ENCODE data around the gene VPS13A.

The VPS13A gene

DNA sequence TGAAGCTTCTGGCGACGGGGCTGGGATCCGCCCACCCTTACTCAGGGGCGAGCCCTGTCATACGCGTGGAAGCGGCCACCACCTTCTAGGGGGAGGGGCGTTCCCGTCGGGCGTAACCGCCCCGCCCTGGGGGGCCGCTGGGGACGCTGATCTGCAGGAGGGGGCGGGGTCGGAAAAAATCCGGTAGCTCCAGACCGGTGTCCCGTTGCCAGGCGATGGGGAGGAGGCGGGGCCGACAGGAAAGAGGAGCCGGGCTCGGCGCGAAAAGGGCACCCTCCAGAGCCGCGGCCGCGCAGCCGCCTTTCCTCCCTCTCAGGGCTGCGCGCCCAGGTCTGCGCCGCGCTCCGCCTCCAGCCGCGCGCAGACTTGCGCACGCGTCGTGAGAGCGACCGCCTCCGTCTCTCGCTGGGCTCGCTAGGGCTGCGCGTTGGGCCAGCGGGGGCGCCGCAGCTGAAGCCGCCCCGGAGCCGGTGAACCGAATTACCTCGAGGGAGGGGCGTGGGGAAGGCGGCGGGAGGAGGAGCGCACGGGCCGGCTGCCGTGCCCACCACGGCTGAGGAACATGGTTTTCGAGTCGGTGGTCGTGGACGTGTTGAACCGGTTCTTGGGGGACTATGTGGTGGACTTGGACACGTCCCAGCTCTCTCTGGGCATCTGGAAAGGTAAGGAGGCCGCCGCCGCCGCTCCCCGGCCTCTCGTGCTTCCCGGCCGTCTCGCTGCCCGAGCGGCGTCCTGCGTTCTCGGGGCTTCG, at the start of gene VPS13A:
TSS of gene VPS13A (plus strand) at position 392 of the 751 bp plus-strand sequence. CDS start at position 563, 171 bp downstream.
- peak; percentile 79 to 85 for DNase-seq (ENCODE audit: low read depth in 2 of 2)

DNA sequence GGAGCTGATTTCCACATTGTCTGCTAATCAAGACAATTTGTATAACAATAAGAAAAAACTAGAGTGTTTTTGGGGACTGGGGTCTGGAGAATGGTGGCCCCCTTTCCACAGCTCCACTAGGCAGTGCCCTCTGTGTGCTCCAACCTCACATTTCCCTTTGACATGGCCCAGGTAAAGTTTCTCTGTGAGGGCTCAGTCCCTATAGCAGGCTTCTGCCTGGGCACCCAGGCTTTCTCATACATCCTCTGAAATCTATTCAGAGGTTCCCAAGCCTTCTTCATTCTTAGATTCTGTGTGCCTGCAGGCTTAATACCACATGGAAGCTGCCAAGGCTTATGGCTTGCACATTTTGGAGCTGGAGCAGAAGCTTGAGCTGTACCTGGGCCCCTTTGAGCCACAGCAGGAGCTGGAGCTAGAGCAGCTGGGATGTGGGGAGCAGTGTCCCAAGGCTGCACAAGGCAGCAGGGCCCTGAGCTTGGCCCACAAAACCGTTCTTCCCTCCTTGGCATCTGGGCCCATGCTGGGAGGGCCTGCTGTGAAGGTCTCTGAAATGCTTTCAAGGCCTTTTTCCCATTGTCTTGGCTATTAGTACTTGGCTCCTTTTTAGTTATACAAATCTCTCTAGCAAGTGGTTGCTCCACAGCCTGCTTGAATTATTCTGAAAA, 49.1 kb upstream of the VPS13A start:
- no peak for DNase-seq (ENCODE audit: low read depth in 2 of 2)

DNA sequence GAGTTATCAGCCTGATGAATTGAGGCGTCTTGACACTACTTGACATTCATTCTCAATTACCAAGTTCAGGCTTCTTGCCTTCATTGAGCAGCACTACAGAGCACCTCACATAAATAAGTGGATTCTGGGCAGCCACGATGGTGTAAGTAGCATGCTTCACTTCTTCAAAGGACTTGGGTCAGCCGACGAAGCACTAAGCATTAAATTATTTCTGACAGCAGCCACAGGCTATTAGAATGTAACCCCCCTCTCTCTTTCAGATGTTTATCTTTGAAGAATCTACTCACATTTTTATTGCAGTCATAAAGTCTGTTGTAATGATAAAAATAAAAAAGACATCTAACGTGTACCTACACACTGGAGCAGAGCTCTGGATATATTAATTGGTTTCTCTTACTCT, 45.9 kb upstream of the VPS13A start:
- DNase-seq (ENCODE audit: low read depth in 2 of 2): no peak

DNA sequence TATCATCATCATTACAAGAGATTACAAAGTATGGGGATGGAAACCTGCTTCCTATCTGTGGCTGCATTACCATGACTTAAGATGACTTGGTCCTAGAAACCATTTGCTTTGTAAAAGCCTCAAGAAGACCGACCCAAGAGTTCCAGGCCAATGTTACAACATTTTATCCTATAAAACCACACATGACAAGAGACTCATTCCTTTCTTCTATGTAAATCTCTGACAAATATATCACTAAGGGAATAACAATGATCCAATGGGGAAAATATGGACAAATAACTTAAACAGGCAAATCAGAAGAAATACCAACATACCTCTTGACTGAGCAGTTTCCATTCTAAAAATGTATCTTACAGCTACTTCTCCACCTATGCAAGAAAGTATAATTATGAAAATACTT, 44.3 kb upstream of the VPS13A start:
- DNase-seq (ENCODE audit: low read depth in 2 of 2): no peak

DNA sequence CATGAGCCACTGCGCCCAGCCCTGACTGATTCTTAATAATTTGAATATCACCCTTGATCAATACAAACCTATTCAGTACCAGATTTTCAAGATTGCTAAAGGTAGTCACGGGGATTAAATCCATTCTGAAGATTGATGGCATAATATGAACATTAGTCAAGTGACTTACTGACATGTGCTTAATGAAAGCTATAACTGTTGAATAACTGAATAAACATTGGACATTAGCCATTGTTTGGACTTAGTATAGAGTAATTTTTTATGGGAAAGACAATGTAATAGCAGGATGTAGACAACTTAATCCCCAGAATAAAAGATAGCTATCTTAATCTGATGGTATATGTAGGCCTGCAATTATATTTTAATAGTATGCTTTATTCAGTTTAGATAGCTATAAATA, 35.0 kb upstream of the VPS13A start:
- DNase-seq (ENCODE audit: low read depth in 2 of 2): no peak

DNA sequence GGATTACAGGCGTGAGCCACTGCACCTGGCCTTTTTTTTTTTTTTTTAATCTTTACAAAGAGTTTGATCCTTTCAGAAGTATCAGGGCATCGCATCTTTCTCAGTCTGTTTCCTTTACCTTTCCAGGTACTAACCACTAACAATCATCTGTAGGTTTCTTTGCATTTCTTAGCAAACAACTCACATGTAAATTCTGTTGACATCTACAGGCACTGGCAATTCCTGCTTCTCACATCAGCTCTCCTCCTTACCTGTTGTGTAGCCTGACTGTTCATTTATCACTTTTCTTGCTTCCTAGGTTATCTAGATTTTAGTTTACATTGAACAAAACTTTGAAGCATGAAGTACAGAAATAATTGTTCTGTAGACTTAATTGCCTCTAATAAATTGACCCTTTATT, 27.5 kb upstream of the VPS13A start:
- DNase-seq (ENCODE audit: low read depth in 2 of 2): no peak

DNA sequence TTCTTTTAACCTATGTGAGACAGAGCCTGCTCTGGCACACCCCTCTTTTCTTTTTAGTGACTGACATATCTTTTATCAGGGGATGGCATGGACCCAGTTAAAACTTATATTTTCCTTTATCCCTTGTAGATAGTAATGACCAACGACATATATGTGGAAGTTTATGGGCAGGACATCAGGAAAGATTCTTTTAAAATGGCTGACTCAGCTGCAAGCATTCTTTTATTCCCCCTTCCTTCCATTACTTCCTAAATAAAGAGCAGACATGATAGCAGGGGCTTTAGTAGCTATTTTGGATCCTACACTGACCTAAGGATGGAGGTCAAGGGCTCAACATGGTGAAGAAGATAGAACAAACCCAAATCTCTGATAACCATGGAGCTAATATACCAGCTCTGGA, 25.0 kb upstream of the VPS13A start:
- no peak for DNase-seq (ENCODE audit: low read depth in 2 of 2)

DNA sequence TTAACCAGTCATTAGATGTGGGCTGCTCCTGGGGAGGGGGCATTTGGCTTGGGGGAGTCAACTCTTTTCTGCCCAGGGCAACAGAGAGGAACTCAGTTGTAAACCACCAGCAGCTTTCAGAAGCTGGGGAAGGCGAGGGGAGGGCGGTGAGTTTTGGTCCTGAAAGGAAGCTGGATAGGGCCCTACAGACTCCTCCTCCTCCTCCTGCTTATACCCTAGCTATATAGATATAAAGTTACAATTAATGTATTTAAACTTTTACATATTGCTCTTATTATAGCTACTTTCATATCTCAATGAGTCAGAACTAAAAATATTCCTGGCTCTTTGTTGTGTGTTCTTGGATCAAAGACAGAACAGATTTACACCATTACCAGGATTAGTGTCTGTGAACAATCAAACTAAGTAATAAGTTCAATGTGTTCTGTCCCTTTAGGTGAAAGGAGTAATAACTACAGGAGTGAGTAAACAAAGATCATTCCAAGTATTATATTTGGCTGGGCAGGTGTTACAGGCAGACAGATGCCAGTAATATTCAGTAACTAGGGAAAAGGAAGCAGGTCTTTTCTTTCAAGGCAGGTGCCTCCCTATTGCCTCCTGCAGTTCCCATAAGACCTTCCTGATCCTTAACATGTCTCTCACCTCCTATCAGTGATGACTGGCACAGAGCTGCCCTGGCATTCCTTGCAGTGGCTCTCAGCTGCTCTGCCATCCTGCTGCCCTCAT, 20.5 kb upstream of the VPS13A start:
- DNase-seq (ENCODE audit: low read depth in 2 of 2): no peak

DNA sequence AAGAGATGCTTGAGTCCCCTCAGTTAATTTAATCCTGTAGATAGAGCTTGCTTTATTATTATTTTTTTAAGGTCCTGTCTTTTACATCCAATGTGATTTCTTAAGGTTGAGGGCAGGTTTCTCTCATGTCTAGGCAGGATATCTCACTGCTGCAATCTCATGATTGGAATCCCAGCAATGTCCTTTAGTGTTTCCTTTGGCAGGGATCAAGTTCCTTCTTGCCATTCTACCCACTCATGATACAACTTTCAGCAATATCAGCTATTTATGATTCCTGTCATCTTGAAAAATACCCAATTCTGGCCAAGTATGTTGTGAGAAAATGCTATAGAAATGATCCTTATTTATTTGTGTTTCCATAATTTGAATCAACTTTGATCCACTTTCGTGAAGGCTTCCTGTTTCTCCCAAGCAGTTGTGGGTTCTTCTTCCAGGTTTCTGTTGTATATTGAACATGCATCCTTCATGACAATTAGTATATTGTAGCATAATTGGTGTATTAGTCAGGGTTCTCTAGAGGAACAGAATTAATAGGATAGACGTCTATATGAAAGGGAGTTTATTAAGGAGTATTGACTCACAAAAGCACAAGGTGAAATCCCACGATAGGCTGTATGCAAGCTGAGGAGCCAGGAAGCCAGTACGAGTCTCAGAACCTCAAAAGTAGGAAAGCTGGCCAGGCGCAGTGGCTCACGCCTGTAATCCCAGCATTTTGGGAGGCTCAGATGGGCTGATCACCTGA, 18.4 kb upstream of the VPS13A start:
- no peak for DNase-seq (ENCODE audit: low read depth in 2 of 2)

DNA sequence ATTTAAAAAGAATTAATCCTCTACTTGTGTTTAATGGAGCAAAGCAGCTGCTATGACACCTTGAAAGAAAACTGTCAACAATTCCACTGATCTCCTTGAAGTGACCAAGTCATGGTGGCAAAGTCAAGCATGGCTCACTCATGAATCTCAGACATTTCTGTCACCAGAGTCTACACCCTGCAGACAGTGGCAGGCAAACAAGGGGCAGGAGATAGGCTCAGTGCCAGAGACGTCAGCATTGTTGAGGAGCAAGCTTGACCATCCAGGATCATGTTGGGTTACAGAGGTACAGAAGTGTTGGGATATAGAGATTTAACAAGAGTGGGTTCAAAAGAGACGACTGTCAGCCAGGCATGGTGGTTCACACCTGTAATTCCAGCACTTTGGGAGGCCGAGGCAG, 16.1 kb upstream of the VPS13A start:
- DNase-seq (ENCODE audit: low read depth in 2 of 2): no peak

DNA sequence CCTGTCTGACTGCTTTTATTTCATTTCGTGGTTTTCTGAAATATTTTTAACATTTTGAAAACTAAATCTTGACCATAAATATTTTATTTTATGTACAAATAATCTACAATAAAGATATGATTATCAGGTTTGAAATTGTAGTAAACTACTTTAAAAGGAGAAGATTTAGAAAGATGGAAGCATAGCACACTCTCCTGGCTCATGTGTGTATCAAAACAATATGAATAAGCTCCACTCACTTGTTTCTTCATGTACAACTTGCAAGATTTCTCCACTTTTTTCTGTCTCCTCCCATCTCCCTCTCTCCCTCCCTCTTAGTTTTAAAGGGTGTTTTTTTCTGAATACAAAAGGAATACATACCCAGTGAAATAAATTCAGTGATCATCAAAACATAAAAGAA, 15.4 kb upstream of the VPS13A start:
- no peak for DNase-seq (ENCODE audit: low read depth in 2 of 2)

DNA sequence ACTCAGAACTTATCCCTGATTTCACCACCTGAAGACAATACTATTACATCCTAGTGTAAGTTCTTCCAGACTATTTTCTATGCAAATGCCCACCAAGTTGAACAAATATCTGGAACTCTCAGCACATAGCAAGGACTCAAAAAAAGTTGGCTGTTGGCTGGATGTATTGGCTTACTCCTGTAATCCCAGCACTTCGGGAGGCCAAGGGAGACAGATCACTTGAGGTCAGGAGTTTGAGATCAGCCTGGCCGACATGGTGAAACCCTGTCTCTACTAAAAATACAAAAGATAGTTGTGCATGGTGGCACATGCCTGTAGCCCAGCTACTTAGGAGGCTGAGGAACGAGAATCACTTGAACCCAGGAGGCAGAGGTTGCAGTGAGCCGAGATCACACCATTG, 15.0 kb upstream of the VPS13A start:
- no peak for DNase-seq (ENCODE audit: low read depth in 2 of 2)

DNA sequence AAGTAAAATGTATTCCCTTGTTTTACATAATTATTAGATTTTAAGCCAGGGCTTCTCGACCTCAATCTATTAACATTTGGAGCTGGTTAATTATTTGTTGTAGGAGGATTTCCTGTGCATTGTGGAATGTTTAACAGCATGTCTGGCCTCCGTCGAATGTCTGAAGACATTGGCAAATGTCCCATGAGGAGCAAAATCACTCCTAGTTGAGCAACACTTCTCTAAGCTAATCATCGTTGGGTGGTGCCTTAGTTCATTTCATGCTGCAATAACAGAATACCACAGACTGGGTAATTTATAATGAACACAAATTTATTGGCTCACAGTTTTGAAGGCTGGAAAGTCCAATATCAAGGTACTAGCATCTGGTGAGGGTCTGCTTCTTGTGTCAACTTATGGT, 13.4 kb upstream of the VPS13A start:
- no peak for DNase-seq (ENCODE audit: low read depth in 2 of 2)

DNA sequence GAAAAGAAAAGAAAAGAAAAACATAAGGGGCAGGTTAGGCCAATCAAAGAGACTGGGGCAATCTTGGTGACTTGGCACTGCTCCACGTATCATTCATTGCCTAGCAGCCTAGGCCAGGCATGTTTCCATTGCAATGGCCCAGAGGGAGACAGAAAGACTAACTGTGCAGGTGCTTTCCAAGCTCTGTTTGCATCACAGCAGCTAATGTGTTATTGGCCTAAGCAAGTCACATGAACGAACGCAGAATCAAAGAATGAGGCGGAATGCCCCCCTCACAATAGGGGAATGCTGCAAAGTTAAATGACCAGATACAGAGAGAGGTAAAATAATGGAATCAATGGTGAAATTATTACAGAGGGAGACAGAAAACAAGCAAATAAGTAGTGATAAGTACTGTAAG, 11.1 kb upstream of the VPS13A start:
- no peak for DNase-seq (ENCODE audit: low read depth in 2 of 2)

DNA sequence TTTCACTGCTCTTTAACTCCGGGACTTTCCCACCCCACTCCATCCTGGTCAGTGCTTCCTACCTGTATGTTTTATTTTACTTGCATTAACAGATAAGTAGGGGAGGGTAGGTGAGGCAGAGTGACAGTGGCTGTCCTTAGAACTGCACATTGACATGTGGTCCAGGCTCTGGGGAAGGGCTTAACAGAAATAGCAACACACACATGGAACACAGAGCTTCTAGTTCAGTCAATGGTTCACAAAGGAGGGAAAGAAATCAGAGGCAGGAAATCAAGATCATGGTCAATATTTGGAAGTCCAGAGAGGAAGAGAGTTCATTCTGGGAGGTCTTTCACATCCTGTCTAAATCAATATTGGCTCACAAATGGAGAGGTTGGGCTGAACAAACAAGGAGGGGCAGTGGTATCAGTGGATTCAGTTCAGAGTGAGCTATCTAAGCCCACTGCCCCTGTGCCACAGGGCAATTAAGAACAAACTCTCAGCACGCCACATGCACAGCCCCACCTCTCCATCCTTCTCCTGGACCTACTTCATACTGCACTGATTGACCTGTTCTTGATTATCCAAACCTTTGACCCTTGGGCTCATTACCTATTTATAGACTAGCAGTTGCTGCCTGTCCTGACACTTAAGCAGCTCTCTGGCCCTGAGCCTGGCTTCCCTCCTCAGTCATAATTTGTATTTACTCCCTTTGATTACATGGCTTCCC, 6.2 kb upstream of the VPS13A start:
- DNase-seq (ENCODE audit: low read depth in 2 of 2): no peak

DNA sequence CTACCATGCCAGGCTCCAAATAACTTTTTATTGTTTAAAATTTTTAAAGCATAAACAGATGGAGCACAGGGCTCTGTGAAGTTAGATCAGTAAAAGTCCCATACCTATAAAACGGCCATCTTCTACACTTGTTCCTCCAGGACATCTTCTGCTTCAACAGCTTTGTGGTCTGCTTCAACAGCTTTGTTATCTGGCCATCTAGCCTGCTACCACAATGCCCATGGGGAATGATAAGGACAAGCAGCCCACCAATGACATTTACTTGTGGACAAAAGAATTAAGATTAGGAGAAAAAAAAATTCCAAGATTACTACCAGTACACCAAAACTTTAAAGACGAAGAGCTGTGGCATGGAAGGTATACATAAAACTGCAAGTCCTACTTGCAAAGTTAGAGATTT, 2.2 kb upstream of the VPS13A start:
- DNase-seq (ENCODE audit: low read depth in 2 of 2): no peak

DNA sequence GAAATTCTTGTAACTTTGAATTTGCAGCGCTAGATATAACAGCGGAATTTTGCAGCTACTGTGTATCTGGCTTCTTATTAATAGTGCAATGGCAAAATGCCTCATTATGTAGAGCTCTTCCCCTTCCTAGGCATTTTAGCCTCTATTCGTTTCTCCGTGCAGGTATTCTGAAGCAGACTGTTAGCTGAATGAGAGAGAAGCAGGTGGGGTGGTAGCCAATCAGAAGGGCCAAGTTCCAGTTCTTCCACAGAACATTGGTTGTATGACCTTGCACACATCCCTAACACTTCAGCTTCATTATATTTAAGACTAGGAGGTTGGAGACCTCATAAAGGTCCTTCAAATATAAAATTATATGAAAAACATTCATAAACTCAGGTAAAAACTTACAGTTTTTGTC, 1.2 kb upstream of the VPS13A start:
- no peak for DNase-seq (ENCODE audit: low read depth in 2 of 2)

DNA sequence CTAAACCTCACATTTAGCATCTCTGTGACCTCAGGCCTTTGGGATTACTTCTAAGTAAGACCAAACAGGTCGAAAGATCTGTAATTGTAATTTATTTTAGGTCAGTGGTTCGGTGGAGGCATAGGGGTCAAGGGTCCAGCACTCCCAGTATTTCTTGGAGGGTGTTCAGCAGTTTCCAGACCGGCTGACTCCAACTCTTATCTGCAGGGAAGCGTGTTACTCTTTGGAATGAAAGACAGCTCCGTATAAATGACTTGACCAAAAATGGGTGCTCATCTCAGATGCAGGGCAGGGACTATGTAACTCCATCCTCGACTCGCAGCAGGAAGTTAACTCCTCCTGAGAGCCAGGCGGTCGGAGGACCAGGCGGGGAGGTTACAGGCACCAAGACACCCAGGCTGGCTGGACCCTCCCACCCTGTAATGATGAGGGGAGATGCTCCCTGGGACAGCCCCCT, 620 bp upstream of the VPS13A start:
- DNase-seq (ENCODE audit: low read depth in 2 of 2): no peak

DNA sequence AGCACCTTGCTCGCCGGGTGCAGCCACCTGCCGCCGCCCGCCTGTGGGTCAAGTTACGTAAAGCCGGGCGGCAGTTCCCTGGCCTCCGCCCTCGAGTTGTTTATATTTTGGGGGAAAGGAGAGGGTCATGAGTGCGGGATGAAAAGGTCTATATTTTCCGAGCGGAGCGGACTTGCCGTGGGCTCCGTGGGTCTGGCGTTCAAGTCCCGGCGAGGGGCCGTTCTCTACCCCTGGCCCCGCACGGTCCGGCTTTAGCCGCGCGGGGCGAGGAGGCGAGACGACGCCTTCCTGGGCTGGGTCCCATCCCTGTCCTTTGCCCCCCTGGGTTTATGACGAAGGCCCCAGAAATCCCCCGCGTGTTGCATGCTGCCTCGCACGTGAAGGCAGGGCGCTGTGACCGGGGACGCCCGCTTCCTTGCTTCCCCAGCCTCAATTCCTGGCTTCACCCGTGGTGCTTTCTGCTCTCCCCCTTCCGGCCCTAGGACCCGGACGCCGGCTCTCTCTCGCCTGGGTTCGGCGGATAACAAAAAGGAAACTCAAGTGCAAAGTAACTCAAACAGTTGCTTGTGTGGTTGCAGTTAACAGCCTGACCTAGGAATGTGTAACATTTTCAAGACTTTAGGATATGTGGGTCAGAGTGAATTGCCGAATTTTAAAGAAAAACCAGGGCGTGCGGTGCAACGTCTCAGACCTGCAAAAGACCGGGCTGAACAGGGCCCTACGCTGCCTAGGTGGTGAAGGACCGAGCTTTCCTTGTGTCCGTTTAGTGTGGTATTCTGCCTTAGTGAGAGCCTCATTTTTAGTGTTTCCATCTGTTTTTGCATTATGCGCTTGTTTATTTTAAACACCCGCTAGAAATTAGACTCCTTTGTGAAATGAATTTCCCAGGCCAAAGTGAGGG, 810 bp downstream of the VPS13A start:
- peak in 1 of 2 donors; percentile 16 for DNase-seq (ENCODE audit: low read depth in 2 of 2)

DNA sequence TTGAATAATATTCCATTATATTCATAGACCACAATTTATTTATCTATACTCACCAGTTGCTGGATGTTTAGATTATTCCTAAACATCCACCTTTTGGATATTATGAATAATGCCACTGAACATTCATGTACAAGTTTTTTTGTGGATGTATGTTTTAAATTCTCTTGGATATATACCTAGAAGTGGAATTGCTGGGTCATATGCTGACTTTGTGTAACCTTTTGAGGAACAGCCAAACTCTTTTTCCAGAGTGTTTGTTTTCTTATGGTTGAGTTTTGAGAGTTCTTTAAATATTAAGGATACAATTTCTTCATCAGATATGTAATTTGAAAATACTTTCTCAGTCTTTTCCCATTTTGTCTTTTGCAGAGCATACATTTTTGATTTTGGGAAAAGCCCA, 2.7 kb downstream of the VPS13A start:
- DNase-seq (ENCODE audit: low read depth in 2 of 2): no peak

All from stimulated activated CD8-positive, alpha-beta memory T cell treated with anti-CD3 and anti-CD28 coated beads, Interleukin-2, amount 100 ng/mL, for 1 hour (primary cell).